ENCODE results near the gene SHC2.

DNA sequence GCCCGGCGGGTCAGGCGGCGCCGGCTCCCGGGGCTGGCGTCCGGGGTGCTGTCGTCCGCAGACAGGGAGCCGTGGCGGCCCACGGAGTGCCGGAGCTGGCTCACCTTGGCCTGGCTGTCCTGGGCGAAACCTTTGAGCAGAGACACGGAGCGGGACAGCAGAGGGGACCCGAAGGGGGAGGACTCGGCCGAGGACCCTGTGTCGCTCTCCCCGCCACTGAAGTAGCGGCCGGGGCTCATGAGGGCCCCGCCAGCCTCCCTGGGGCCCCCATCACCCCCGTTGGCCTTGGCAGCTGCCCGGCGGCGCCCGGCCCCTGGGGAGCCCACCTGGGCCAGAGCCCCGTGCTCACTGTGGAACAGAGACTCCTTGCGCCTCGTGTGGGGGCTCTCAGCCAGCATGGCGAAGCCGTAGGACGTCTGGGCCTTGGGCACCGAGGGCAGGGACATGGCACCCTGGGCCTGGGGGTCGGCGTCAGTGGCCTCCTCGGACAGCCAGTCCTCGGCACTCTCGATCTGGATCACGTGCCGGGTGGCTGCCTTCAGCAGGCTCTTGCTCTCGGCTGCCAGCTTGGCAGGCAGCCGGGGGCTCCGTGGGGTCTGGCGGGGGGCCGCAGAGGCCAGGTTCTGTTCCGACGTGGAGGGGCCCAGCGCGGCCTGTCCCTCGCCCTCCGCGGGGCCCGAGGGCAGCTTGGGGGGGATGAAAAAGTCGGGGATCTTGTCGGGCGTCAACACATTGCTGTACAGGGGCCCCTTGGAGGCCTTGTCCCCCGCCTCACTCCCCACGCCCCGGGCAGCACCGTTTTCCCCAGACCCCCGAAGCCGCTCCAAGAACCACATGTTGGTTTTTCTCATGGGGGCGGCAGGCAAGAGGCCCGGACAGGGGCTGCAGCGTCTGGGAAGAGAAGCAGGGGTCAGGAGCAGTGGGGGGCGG lies 53.1 kb downstream of the SHC2 start:
- TF ChIP-seq EZH2 (IDR thresholded peaks at IDR 0.05; ENCODE audit: low read length, unreplicated experiment): no peak
- TF ChIP-seq, protein P1, sequence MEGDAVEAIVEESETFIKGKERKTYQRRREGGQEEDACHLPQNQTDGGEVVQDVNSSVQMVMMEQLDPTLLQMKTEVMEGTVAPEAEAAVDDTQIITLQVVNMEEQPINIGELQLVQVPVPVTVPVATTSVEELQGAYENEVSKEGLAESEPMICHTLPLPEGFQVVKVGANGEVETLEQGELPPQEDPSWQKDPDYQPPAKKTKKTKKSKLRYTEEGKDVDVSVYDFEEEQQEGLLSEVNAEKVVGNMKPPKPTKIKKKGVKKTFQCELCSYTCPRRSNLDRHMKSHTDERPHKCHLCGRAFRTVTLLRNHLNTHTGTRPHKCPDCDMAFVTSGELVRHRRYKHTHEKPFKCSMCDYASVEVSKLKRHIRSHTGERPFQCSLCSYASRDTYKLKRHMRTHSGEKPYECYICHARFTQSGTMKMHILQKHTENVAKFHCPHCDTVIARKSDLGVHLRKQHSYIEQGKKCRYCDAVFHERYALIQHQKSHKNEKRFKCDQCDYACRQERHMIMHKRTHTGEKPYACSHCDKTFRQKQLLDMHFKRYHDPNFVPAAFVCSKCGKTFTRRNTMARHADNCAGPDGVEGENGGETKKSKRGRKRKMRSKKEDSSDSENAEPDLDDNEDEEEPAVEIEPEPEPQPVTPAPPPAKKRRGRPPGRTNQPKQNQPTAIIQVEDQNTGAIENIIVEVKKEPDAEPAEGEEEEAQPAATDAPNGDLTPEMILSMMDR (conservative IDR thresholded peaks at IDR 0.05; ENCODE audit: low read depth, low read length): no peak
- TF ChIP-seq EZH2phosphoT487 (IDR thresholded peaks at IDR 0.05; ENCODE audit: borderline replicate concordance, low read length): no peak

All from PC-3 (cell line).